ENCODE results near the gene CPB2. TPM values are rescaled to one million over a fixed set of nuclear protein-coding genes. Genes with fewer than 3 reads are reported as not detected.

Gene CPB2
- not detected for total RNA-seq

- H3K9me3 ChIP-seq, result no peaks in the 10 kb centered on the region
- no peak within 1 kb of the TSS for H3K4me3 ChIP-seq
- H3K36me3 ChIP-seq, result no peaks in the 10 kb centered on the region
- H3K27ac ChIP-seq, result no peak within 1 kb of the TSS
- no peak for TF ChIP-seq CTCF (IDR thresholded peaks at IDR 0.05)
- no peaks in the 10 kb centered on the region for H3K4me1 ChIP-seq
- intact Hi-C loops (cut with DNase I), result no loop called here
- H3K27me3 ChIP-seq, result no peaks in the 10 kb centered on the region
- no peak for DNase-seq (ENCODE audit: low spot score in 2 of 2)
Observed at GRCh38 chr13:46104868-46105267, at the start of gene CPB2. Gene CPB2 (minus strand): TSS chr13:46105033. CDS start chr13:46105009, 24 bp downstream.

GRCh38 chr13:46154136-46154801, 49.4 kb upstream of the CPB2 start:
- H3K27me3 ChIP-seq, result no peaks in the 10 kb centered on the region
- no peak overlapping the region for H3K27ac ChIP-seq
- no peaks in the 10 kb centered on the region for H3K36me3 ChIP-seq
- H3K4me1 ChIP-seq, result no peaks in the 10 kb centered on the region
- no peak for DNase-seq (ENCODE audit: low spot score in 2 of 2)
- intact Hi-C loops (cut with DNase I), result loop anchor here (10.0 kb wide), 1 partner anchor 571 kb away; no protein-coding TSS in a partner anchor
- no peak overlapping the region for H3K4me3 ChIP-seq
- no peak for TF ChIP-seq CTCF (IDR thresholded peaks at IDR 0.05)
- no peaks in the 10 kb centered on the region for H3K9me3 ChIP-seq

GRCh38 chr13:46152627-46153328, 47.9 kb upstream of the CPB2 start:
- no peak for TF ChIP-seq CTCF (IDR thresholded peaks at IDR 0.05)
- intact Hi-C loops (cut with DNase I), result loop anchor here (10.0 kb wide), 1 partner anchor 572 kb away; no protein-coding TSS in a partner anchor
- no peak overlapping the region for H3K27ac ChIP-seq

GRCh38 chr13:46150134-46150693, 45.4 kb upstream of the CPB2 start:
- Histone ChIP-seq H3K27me3 (no peaks in the 10 kb centered on the region), H3K9me3 (no peaks in the 10 kb centered on the region), H3K27ac (no peak overlapping the region), H3K36me3 (no peaks in the 10 kb centered on the region), H3K4me3 (no peak overlapping the region), H3K4me1 (no peaks in the 10 kb centered on the region)
- intact Hi-C loops (cut with DNase I), result loop anchor here (10.0 kb wide), 1 partner anchor 575 kb away; no protein-coding TSS in a partner anchor
- DNase-seq (ENCODE audit: low spot score in 2 of 2), result no peak
- no peak for TF ChIP-seq CTCF (IDR thresholded peaks at IDR 0.05)

More at GRCh38 chr13:46152627-46153328, 47.9 kb upstream of the CPB2 start:
- no peaks in the 10 kb centered on the region for H3K4me1 ChIP-seq
- no peak overlapping the region for H3K4me3 ChIP-seq
- H3K27me3 ChIP-seq, result no peaks in the 10 kb centered on the region
- no peaks in the 10 kb centered on the region for H3K9me3 ChIP-seq
- DNase-seq (ENCODE audit: low spot score in 2 of 2), result no peak
- no peaks in the 10 kb centered on the region for H3K36me3 ChIP-seq

- Histone ChIP-seq H3K27ac (no peak overlapping the region), H3K9me3 (no peaks in the 10 kb centered on the region), H3K27me3 (no peaks in the 10 kb centered on the region), H3K4me1 (no peaks in the 10 kb centered on the region), H3K4me3 (no peak overlapping the region), H3K36me3 (no peaks in the 10 kb centered on the region)
- TF ChIP-seq CTCF (IDR thresholded peaks at IDR 0.05), result no peak
- no peak for DNase-seq (ENCODE audit: low spot score in 2 of 2)
- intact Hi-C loops (cut with DNase I), result loop anchor here (10.0 kb wide), 1 partner anchor 575 kb away; no protein-coding TSS in a partner anchor
Observed at GRCh38 chr13:46149272-46150133, 44.7 kb upstream of the CPB2 start.

All from ascending aorta (tissue), 2 donors.